ENCODE data around the gene IL13.
"Not testable (repeated sequence)": the region's sequence is repeated elsewhere in the genome, so short reads cannot be mapped to it uniquely, and the experiment has no call there.

IL13 gene

GRCh38 chr5:132657676-132658380, at the start of gene IL13:
Gene IL13 (plus strand): TSS chr5:132658173. CDS start chr5:132658187, 14 bp downstream.
- no peak for DNase-seq (ENCODE audit: low read depth)

GRCh38 chr5:132611965-132612364, 46.0 kb upstream of the IL13 start:
- DNase-seq (ENCODE audit: low read depth), result no peak

GRCh38 chr5:132612846-132613245, 45.1 kb upstream of the IL13 start:
- DNase-seq (ENCODE audit: low read depth), result no peak

- DNase-seq (ENCODE audit: low read depth), result no peak
Observed at GRCh38 chr5:132621699-132622098, 36.3 kb upstream of the IL13 start.

GRCh38 chr5:132622608-132623007, 35.4 kb upstream of the IL13 start:
- DNase-seq (ENCODE audit: low read depth), result no peak

GRCh38 chr5:132627470-132627869, 30.5 kb upstream of the IL13 start:
- DNase-seq (ENCODE audit: low read depth), result no peak

- no peak for DNase-seq (ENCODE audit: low read depth)
Observed at GRCh38 chr5:132628814-132629213, 29.2 kb upstream of the IL13 start.

GRCh38 chr5:132629230-132629944, 28.6 kb upstream of the IL13 start:
- DNase-seq (ENCODE audit: low read depth), result no peak

GRCh38 chr5:132633587-132633986, 24.4 kb upstream of the IL13 start:
- DNase-seq (ENCODE audit: low read depth), result not testable (repeated sequence)

GRCh38 chr5:132635873-132636272, 22.1 kb upstream of the IL13 start:
- DNase-seq (ENCODE audit: low read depth), result no peak

- no peak for DNase-seq (ENCODE audit: low read depth)
Observed at GRCh38 chr5:132637241-132637640, 20.7 kb upstream of the IL13 start.

- no peak for DNase-seq (ENCODE audit: low read depth)
Observed at GRCh38 chr5:132639706-132640130, 18.3 kb upstream of the IL13 start.

- DNase-seq (ENCODE audit: low read depth), result no peak
Observed at GRCh38 chr5:132640613-132641012, 17.4 kb upstream of the IL13 start.

GRCh38 chr5:132641241-132641723, 16.7 kb upstream of the IL13 start:
- no peak for DNase-seq (ENCODE audit: low read depth)

- DNase-seq (ENCODE audit: low read depth), result no peak
Observed at GRCh38 chr5:132641841-132642240, 16.1 kb upstream of the IL13 start.

GRCh38 chr5:132644177-132644576, 13.8 kb upstream of the IL13 start:
- no peak for DNase-seq (ENCODE audit: low read depth)

GRCh38 chr5:132646583-132647266, 11.2 kb upstream of the IL13 start:
- DNase-seq (ENCODE audit: low read depth), result no peak

GRCh38 chr5:132647473-132647872, 10.5 kb upstream of the IL13 start:
- DNase-seq (ENCODE audit: low read depth), result no peak

- no peak for DNase-seq (ENCODE audit: low read depth)
Observed at GRCh38 chr5:132648355-132648754, 9.6 kb upstream of the IL13 start.

GRCh38 chr5:132651838-132652469, 6.0 kb upstream of the IL13 start:
- DNase-seq (ENCODE audit: low read depth), result no peak

- no peak for DNase-seq (ENCODE audit: low read depth)
Observed at GRCh38 chr5:132653716-132654115, 4.3 kb upstream of the IL13 start.
